ENCODE data around the gene TRIM26. TPM values are rescaled to one million over a fixed set of nuclear protein-coding genes. Genes with fewer than 3 reads are reported as not detected.
A peak's percentile ranks its signal among the peaks of the same experiment; 100 is the strongest.

The TRIM26 gene
- total and polyA plus RNA-seq, 2 experiments from 2014 or later = 27.2 to 37.2 TPM

GRCh38 chr6:30147096-30147495 is 66.1 kb downstream of the TRIM26 start:
- no peak for DNase-seq (ENCODE audit: low spot score)
- H2AFZ ChIP-seq = no peak overlapping the region
- H3K4me2 ChIP-seq = no peak overlapping the region
- no peak for TF ChIP-seq EZH2 (IDR thresholded peaks at IDR 0.05; ENCODE audit: borderline replicate concordance)
- TF ChIP-seq EZH2phosphoT487 (IDR thresholded peaks at IDR 0.05; ENCODE audit: low read depth, severe bottlenecking, unreplicated experiment) = no peak
- no peak for TF ChIP-seq CTCF (IDR thresholded peaks at IDR 0.05; ENCODE audit: poor library complexity)
- H3K4me1 ChIP-seq (ENCODE audit: insufficient read depth) = no peaks in the 10 kb centered on the region
- no peaks in the 10 kb centered on the region for H4K20me1 ChIP-seq (ENCODE audit: insufficient read depth, poor library complexity, severe bottlenecking)
- H3K27ac ChIP-seq = no peak overlapping the region
- H3K79me2 ChIP-seq = no peaks in the 10 kb centered on the region
- 75% methylated on average over 3 of the region's 3 CpGs for WGBS (ENCODE audit: low lambda C conversion rate, missing lambda C conversion rate)
- no peaks in the 10 kb centered on the region for H3K36me3 ChIP-seq (replicated peaks; ENCODE audit: insufficient read depth, low read depth)
- no peaks in the 10 kb centered on the region for H3K9me3 ChIP-seq (ENCODE audit: low read depth)
- H3K4me3 ChIP-seq = no peak overlapping the region
- no peaks in the 10 kb centered on the region for H3K27me3 ChIP-seq
- no peaks in the 10 kb centered on the region for H3K9me2 ChIP-seq (replicated peaks; ENCODE audit: insufficient read depth)

GRCh38 chr6:30145818-30146217 is 67.4 kb downstream of the TRIM26 start:
- no peaks in the 10 kb centered on the region for H3K9me3 ChIP-seq (ENCODE audit: low read depth)
- 59% methylated on average over 7 of the region's 7 CpGs for WGBS (ENCODE audit: low lambda C conversion rate, missing lambda C conversion rate)
- no peak for TF ChIP-seq EZH2 (IDR thresholded peaks at IDR 0.05; ENCODE audit: borderline replicate concordance)

GRCh38 chr6:30144811-30145210 is 68.4 kb downstream of the TRIM26 start:
- H3K9me2 ChIP-seq (replicated peaks; ENCODE audit: insufficient read depth) = no peaks in the 10 kb centered on the region
- H4K20me1 ChIP-seq (ENCODE audit: insufficient read depth, poor library complexity, severe bottlenecking) = no peaks in the 10 kb centered on the region
- TF ChIP-seq CTCF (IDR thresholded peaks at IDR 0.05; ENCODE audit: poor library complexity) = no peak
- TF ChIP-seq EZH2 (IDR thresholded peaks at IDR 0.05; ENCODE audit: borderline replicate concordance) = no peak
- TF ChIP-seq EZH2phosphoT487 (IDR thresholded peaks at IDR 0.05; ENCODE audit: low read depth, severe bottlenecking, unreplicated experiment) = no peak
- H3K36me3 ChIP-seq (replicated peaks; ENCODE audit: insufficient read depth, low read depth) = no peaks in the 10 kb centered on the region
- no peak overlapping the region for H3K4me2 ChIP-seq
- no peak overlapping the region for H3K27ac ChIP-seq
- H3K4me1 ChIP-seq (ENCODE audit: insufficient read depth) = no peaks in the 10 kb centered on the region
- H3K9me3 ChIP-seq (ENCODE audit: low read depth) = no peaks in the 10 kb centered on the region
- 79% methylated on average over 6 of the region's 6 CpGs for WGBS (ENCODE audit: low lambda C conversion rate, missing lambda C conversion rate)
- no peak for DNase-seq (ENCODE audit: low spot score)
- no peak overlapping the region for H2AFZ ChIP-seq
- H3K79me2 ChIP-seq = no peaks in the 10 kb centered on the region
- H3K27me3 ChIP-seq = no peaks in the 10 kb centered on the region
- no peak overlapping the region for H3K4me3 ChIP-seq

More at GRCh38 chr6:30145818-30146217, 67.4 kb downstream of the TRIM26 start:
- Histone ChIP-seq H3K27me3 (no peaks in the 10 kb centered on the region), H3K79me2 (no peaks in the 10 kb centered on the region), H4K20me1 (ENCODE audit: insufficient read depth, poor library complexity, severe bottlenecking) (no peaks in the 10 kb centered on the region), H3K4me1 (ENCODE audit: insufficient read depth) (no peaks in the 10 kb centered on the region), H3K27ac (no peak overlapping the region), H2AFZ (no peak overlapping the region), H3K36me3 (replicated peaks; ENCODE audit: insufficient read depth, low read depth) (no peaks in the 10 kb centered on the region), H3K9me2 (replicated peaks; ENCODE audit: insufficient read depth) (no peaks in the 10 kb centered on the region), H3K4me3 (no peak overlapping the region), H3K4me2 (no peak overlapping the region)
- no peak for DNase-seq (ENCODE audit: low spot score)

- H3K36me3 ChIP-seq (replicated peaks; ENCODE audit: insufficient read depth, low read depth) = no peaks in the 10 kb centered on the region
- DNase-seq (ENCODE audit: low spot score) = no peak
- no peaks in the 10 kb centered on the region for H4K20me1 ChIP-seq (ENCODE audit: insufficient read depth, poor library complexity, severe bottlenecking)
- no peaks in the 10 kb centered on the region for H3K27me3 ChIP-seq
- no peak overlapping the region for H3K4me3 ChIP-seq
- TF ChIP-seq EZH2 (IDR thresholded peaks at IDR 0.05; ENCODE audit: borderline replicate concordance) = no peak
- TF ChIP-seq CTCF (IDR thresholded peaks at IDR 0.05; ENCODE audit: poor library complexity) = no peak
- TF ChIP-seq EZH2phosphoT487 (IDR thresholded peaks at IDR 0.05; ENCODE audit: low read depth, severe bottlenecking, unreplicated experiment) = no peak
- no peak overlapping the region for H2AFZ ChIP-seq
- 40% methylated on average over 2 of the region's 2 CpGs for WGBS (ENCODE audit: low lambda C conversion rate, missing lambda C conversion rate)
- no peaks in the 10 kb centered on the region for H3K4me1 ChIP-seq (ENCODE audit: insufficient read depth)
- H3K9me2 ChIP-seq (replicated peaks; ENCODE audit: insufficient read depth) = no peaks in the 10 kb centered on the region
- no peaks in the 10 kb centered on the region for H3K9me3 ChIP-seq (ENCODE audit: low read depth)
- no peaks in the 10 kb centered on the region for H3K79me2 ChIP-seq
- peak overlapping the region; percentile 16 for H3K4me2 ChIP-seq
- peak overlapping the region; percentile 20 for H3K27ac ChIP-seq
Measured at GRCh38 chr6:30143780-30144179, 69.4 kb downstream of the TRIM26 start.
